ENCODE measurements around the gene MROH8. TPM values are rescaled to one million over a fixed set of nuclear protein-coding genes. Genes with fewer than 3 reads are reported as not detected.

Gene MROH8
- 1 to 10 TPM in 1 of 2 donors, under 1 TPM in 1; 0.27 to 3.3 TPM for total RNA-seq

GRCh38 chr20:37178839-37179682 is at the start of gene MROH8, which contains the start of gene RPN2:
Gene MROH8 (minus strand): TSS chr20:37179548.
Gene RPN2 (plus strand): TSS chr20:37179330. CDS start chr20:37179357, 27 bp downstream.
- ATAC-seq (peak; percentile 98), DNase-seq (ENCODE audit: low spot score in 2 of 2) (peak; percentile 90 to 97)
- Mint-ChIP-seq H3K36me3 (peaks cover 15 to 18% of the 10 kb centered on the region in 2 donors), H3K9me3 (no peaks in the 10 kb centered on the region), H3K27ac (peak within 1 kb of the TSS; percentile 96 to 99)

- ATAC-seq = no peak
- no peak for DNase-seq (ENCODE audit: low spot score in 2 of 2)
- Mint-ChIP-seq H3K36me3 (peaks cover 25 to 28% of the 10 kb centered on the region in 2 donors), H3K9me3 (no peaks in the 10 kb centered on the region), H3K27ac (no peak overlapping the region)
Measured at GRCh38 chr20:37228656-37229055, 49.3 kb upstream of the MROH8 start.

- DNase-seq (ENCODE audit: low spot score in 2 of 2) (no peak), ATAC-seq (no peak)
- Mint-ChIP-seq H3K27ac (peak overlapping the region in 1 of 2 donors; percentile 10), H3K36me3 (peaks cover 25 to 31% of the 10 kb centered on the region in 2 donors), H3K9me3 (no peaks in the 10 kb centered on the region)
Measured at GRCh38 chr20:37228082-37228481, 48.7 kb upstream of the MROH8 start.

GRCh38 chr20:37226889-37227288 is 47.5 kb upstream of the MROH8 start:
- Mint-ChIP-seq H3K36me3 (peaks cover 19 to 31% of the 10 kb centered on the region in 2 donors), H3K27ac (no peak overlapping the region), H3K9me3 (no peaks in the 10 kb centered on the region)
- no peak for DNase-seq (ENCODE audit: low spot score in 2 of 2)
- ATAC-seq = no peak

GRCh38 chr20:37225146-37225545 is 45.8 kb upstream of the MROH8 start:
- Mint-ChIP-seq H3K9me3 (no peaks in the 10 kb centered on the region), H3K27ac (peak overlapping the region in 1 of 2 donors; percentile 33), H3K36me3 (peaks cover 15 to 21% of the 10 kb centered on the region in 2 donors)
- ATAC-seq (no peak), DNase-seq (ENCODE audit: low spot score in 2 of 2) (no peak)

- DNase-seq (ENCODE audit: low spot score in 2 of 2) (no peak), ATAC-seq (peak; percentile 39 to 62)
- Mint-ChIP-seq H3K36me3 (peaks cover 11 to 22% of the 10 kb centered on the region in 2 donors), H3K9me3 (no peaks in the 10 kb centered on the region), H3K27ac (no peak overlapping the region)
Measured at GRCh38 chr20:37223053-37223452, 43.7 kb upstream of the MROH8 start.

- no peak for ATAC-seq
- H3K27ac Mint-ChIP-seq = peak overlapping the region in 1 of 2 donors; percentile 72
- H3K9me3 Mint-ChIP-seq = no peaks in the 10 kb centered on the region
- peaks cover 11 to 22% of the 10 kb centered on the region in 2 donors for H3K36me3 Mint-ChIP-seq
- no peak for DNase-seq (ENCODE audit: low spot score in 2 of 2)
Measured at GRCh38 chr20:37222086-37222485, 42.7 kb upstream of the MROH8 start.

GRCh38 chr20:37220731-37221130 is 41.4 kb upstream of the MROH8 start:
- no peaks in the 10 kb centered on the region for H3K9me3 Mint-ChIP-seq
- no peak overlapping the region for H3K27ac Mint-ChIP-seq
- DNase-seq (ENCODE audit: low spot score in 2 of 2) = no peak
- no peak for ATAC-seq
- peaks cover 11 to 22% of the 10 kb centered on the region in 2 donors for H3K36me3 Mint-ChIP-seq

GRCh38 chr20:37219751-37220668 is 40.7 kb upstream of the MROH8 start:
- DNase-seq (ENCODE audit: low spot score in 2 of 2) = no peak
- no peak for ATAC-seq
- no peaks in the 10 kb centered on the region for H3K9me3 Mint-ChIP-seq
- H3K27ac Mint-ChIP-seq = no peak overlapping the region
- H3K36me3 Mint-ChIP-seq = peaks cover 11 to 18% of the 10 kb centered on the region in 2 donors

GRCh38 chr20:37218976-37219375 is 39.6 kb upstream of the MROH8 start:
- DNase-seq (ENCODE audit: low spot score in 2 of 2) (no peak), ATAC-seq (no peak)
- no peak overlapping the region for H3K27ac Mint-ChIP-seq
- peaks cover 10 to 11% of the 10 kb centered on the region in 2 donors for H3K36me3 Mint-ChIP-seq
- no peaks in the 10 kb centered on the region for H3K9me3 Mint-ChIP-seq

- no peak for DNase-seq (ENCODE audit: low spot score in 2 of 2)
- no peak for ATAC-seq
- no peaks in the 10 kb centered on the region for H3K9me3 Mint-ChIP-seq
- H3K36me3 Mint-ChIP-seq = peaks cover 6 to 11% of the 10 kb centered on the region in 2 donors
- H3K27ac Mint-ChIP-seq = peak overlapping the region in 1 of 2 donors; percentile 6
Measured at GRCh38 chr20:37218441-37218840, 39.1 kb upstream of the MROH8 start.

- peaks cover under 1 to 11% of the 10 kb centered on the region in 2 donors for H3K36me3 Mint-ChIP-seq
- H3K9me3 Mint-ChIP-seq = no peaks in the 10 kb centered on the region
- H3K27ac Mint-ChIP-seq = no peak overlapping the region
- no peak for DNase-seq (ENCODE audit: low spot score in 2 of 2)
- ATAC-seq = no peak
Measured at GRCh38 chr20:37209661-37210314, 30.4 kb upstream of the MROH8 start.

- H3K36me3 Mint-ChIP-seq = peaks cover 7 to 17% of the 10 kb centered on the region in 2 donors
Measured at GRCh38 chr20:37209193-37209592, 29.8 kb upstream of the MROH8 start.

GRCh38 chr20:37207171-37207570 is 27.8 kb upstream of the MROH8 start:
- no peak for DNase-seq (ENCODE audit: low spot score in 2 of 2)
- peaks cover 11 to 24% of the 10 kb centered on the region in 2 donors for H3K36me3 Mint-ChIP-seq
- no peaks in the 10 kb centered on the region for H3K9me3 Mint-ChIP-seq
- no peak overlapping the region for H3K27ac Mint-ChIP-seq
- ATAC-seq = no peak

More at GRCh38 chr20:37209193-37209592, 29.8 kb upstream of the MROH8 start:
- Mint-ChIP-seq H3K27ac (no peak overlapping the region), H3K9me3 (no peaks in the 10 kb centered on the region)
- ATAC-seq (no peak), DNase-seq (ENCODE audit: low spot score in 2 of 2) (no peak)

- ATAC-seq = no peak
- peaks cover 18 to 28% of the 10 kb centered on the region in 2 donors for H3K36me3 Mint-ChIP-seq
- DNase-seq (ENCODE audit: low spot score in 2 of 2) = no peak
- no peaks in the 10 kb centered on the region for H3K9me3 Mint-ChIP-seq
- peak overlapping the region in 1 of 2 donors; percentile 6 for H3K27ac Mint-ChIP-seq
Measured at GRCh38 chr20:37205794-37206193, 26.4 kb upstream of the MROH8 start.

GRCh38 chr20:37205130-37205529 is 25.8 kb upstream of the MROH8 start:
- ATAC-seq = no peak
- Mint-ChIP-seq H3K9me3 (no peaks in the 10 kb centered on the region), H3K36me3 (peaks cover 22 to 32% of the 10 kb centered on the region in 2 donors), H3K27ac (no peak overlapping the region)
- no peak for DNase-seq (ENCODE audit: low spot score in 2 of 2)
